ENCODE results near the gene ACTR1B.

ACTR1B gene

DNA sequence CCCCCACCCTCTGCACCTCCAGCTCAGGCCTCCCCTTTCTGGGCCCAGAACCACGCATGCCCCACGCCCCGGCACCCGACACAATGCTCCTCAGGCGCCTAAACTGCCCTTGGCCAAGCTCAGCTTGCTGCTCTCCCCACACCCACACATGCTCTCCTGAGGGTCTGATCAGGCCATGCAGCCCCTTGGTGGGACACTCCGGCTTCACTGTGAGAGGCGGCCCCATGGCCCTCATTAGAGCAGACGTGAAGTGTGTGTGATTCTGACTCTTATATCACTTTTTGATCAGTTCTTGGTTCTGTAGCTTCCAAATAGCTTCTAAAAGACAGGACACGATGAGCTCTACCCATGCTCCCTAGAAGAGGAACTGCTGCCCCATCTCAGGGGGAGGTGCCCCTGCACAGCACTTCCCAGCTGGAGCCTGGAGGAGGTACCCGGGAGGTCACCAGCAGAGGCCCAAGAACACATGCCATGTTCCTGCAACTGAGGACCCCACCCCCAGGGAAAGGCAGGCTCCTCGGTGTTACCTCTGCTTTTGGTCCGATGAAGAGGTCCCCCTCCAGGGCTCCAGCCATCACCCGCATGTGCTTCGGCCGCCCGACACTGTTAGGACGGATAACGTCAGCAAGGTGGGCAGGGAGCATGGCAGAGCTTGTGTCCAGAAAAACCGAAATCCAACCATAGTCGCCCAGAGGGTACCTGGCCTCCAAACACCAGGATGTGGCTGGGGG, 3.6 kb downstream of the ACTR1B start:
- DNase-seq (ENCODE audit: low read depth), result peak; percentile 74
- TF ChIP-seq POLR2A (IDR thresholded peaks at IDR 0.05; ENCODE audit: extremely low read depth, insufficient read length) (no peak), MAX (IDR thresholded peaks at IDR 0.05; ENCODE audit: low read depth, low read length) (no peak), MYC (IDR thresholded peaks at IDR 0.05; ENCODE audit: low read depth, low read length) (no peak)
- TF ChIP-seq, protein P1, sequence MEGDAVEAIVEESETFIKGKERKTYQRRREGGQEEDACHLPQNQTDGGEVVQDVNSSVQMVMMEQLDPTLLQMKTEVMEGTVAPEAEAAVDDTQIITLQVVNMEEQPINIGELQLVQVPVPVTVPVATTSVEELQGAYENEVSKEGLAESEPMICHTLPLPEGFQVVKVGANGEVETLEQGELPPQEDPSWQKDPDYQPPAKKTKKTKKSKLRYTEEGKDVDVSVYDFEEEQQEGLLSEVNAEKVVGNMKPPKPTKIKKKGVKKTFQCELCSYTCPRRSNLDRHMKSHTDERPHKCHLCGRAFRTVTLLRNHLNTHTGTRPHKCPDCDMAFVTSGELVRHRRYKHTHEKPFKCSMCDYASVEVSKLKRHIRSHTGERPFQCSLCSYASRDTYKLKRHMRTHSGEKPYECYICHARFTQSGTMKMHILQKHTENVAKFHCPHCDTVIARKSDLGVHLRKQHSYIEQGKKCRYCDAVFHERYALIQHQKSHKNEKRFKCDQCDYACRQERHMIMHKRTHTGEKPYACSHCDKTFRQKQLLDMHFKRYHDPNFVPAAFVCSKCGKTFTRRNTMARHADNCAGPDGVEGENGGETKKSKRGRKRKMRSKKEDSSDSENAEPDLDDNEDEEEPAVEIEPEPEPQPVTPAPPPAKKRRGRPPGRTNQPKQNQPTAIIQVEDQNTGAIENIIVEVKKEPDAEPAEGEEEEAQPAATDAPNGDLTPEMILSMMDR (IDR thresholded peaks at IDR 0.05; ENCODE audit: low read depth, low read length), result no peak
- no peak overlapping the region for H3K4me3 ChIP-seq (ENCODE audit: low read depth, low read length)

- no peak for DNase-seq (ENCODE audit: low read depth)
- TF ChIP-seq, protein P1 (IDR thresholded peaks at IDR 0.05; ENCODE audit: low read depth, low read length), result no peak
- TF ChIP-seq MAX (IDR thresholded peaks at IDR 0.05; ENCODE audit: low read depth, low read length), result no peak
- TF ChIP-seq MYC (IDR thresholded peaks at IDR 0.05; ENCODE audit: low read depth, low read length), result no peak
- no peak for TF ChIP-seq POLR2A (IDR thresholded peaks at IDR 0.05; ENCODE audit: extremely low read depth, insufficient read length)
- H3K4me3 ChIP-seq (ENCODE audit: low read depth, low read length), result no peak overlapping the region
Measured at GRCh38 chr2:97659256-97660043, 4.4 kb downstream of the ACTR1B start.

GRCh38 chr2:97658691-97659157, 5.1 kb downstream of the ACTR1B start:
- no peak for DNase-seq (ENCODE audit: low read depth)
- no peak overlapping the region for H3K4me3 ChIP-seq (ENCODE audit: low read depth, low read length)
- TF ChIP-seq, protein P1 (IDR thresholded peaks at IDR 0.05; ENCODE audit: low read depth, low read length), result no peak
- TF ChIP-seq MYC (IDR thresholded peaks at IDR 0.05; ENCODE audit: low read depth, low read length) (no peak), MAX (IDR thresholded peaks at IDR 0.05; ENCODE audit: low read depth, low read length) (no peak), POLR2A (IDR thresholded peaks at IDR 0.05; ENCODE audit: extremely low read depth, insufficient read length) (no peak)

GRCh38 chr2:97657986-97658690, 5.7 kb downstream of the ACTR1B start:
- H3K4me3 ChIP-seq (ENCODE audit: low read depth, low read length), result no peak overlapping the region
- no peak for DNase-seq (ENCODE audit: low read depth)
- TF ChIP-seq, protein P1 (IDR thresholded peaks at IDR 0.05; ENCODE audit: low read depth, low read length), result no peak
- no peak for TF ChIP-seq MYC (IDR thresholded peaks at IDR 0.05; ENCODE audit: low read depth, low read length)
- no peak for TF ChIP-seq POLR2A (IDR thresholded peaks at IDR 0.05; ENCODE audit: extremely low read depth, insufficient read length)
- no peak for TF ChIP-seq MAX (IDR thresholded peaks at IDR 0.05; ENCODE audit: low read depth, low read length)

DNA sequence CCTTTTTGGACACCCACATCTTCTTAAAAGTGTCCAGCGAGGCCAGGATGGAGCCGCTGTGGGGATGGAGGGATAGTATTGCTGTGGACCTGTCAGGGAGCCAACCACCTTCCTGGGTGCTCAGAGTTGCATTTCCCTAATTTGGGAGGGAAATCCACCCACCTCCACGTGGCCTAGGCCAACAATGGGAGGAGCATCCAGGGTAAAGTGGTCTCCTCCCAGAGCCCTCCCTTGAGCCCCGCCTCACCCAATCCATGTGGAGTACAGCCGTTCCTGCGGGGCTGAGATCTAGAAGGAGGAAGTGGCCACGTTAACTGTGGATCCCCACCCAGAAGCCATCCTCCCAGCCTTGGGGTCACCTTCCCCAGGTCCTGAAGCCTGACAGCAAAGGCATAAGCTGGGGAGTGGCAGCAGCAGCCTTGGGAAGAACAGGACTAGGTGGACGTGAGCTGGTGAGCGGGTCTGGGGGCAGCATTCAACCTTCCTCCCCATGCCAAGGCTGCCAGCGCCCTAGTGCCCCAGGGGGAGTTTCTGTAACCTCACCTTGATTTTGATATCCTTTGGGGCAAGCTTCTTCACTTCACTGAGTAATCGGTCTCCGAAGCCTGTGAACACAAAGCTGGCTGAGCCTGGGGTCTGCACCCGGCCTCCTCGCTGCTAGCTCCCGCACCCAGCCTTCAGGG, 6.8 kb downstream of the ACTR1B start:
- no peak for TF ChIP-seq POLR2A (IDR thresholded peaks at IDR 0.05; ENCODE audit: extremely low read depth, insufficient read length)
- TF ChIP-seq, protein P1 (IDR thresholded peaks at IDR 0.05; ENCODE audit: low read depth, low read length), result no peak
- no peak for TF ChIP-seq MAX (IDR thresholded peaks at IDR 0.05; ENCODE audit: low read depth, low read length)
- TF ChIP-seq MYC (IDR thresholded peaks at IDR 0.05; ENCODE audit: low read depth, low read length), result no peak
- DNase-seq (ENCODE audit: low read depth), result no peak
- H3K4me3 ChIP-seq (ENCODE audit: low read depth, low read length), result no peak overlapping the region

Measured in NB4 (cell line).